Testis (tissue), 3 donors: ENCODE measurements around the gene ADAP1. TPM values are rescaled to one million over a fixed set of nuclear protein-coding genes. Genes with fewer than 3 reads are reported as not detected.

Experiments
- DNase-seq: peaks from one replicate; pipeline ENCODE4 v3.0.0-alpha.2; 2019
- H3K27ac ChIP-seq, 2 donors: fragments of 200-600 bp; sonication (generic); one replicate each; pipeline ENCODE4 v1.5.1; 2019
- H3K27me3 ChIP-seq: fragments of 200-600 bp; sonication (generic); one replicate; pipeline ENCODE4 v1.5.1; 2019
- H3K36me3 ChIP-seq: fragments of 200-600 bp; sonication (generic); one replicate; pipeline ENCODE4 v1.5.1; 2017; ENCODE audit warnings: low read depth; ENCODE audit errors: missing control alignments
- H3K4me1 ChIP-seq: fragments of 200-600 bp; sonication (generic); one replicate; pipeline ENCODE4 v1.5.1; 2019
- H3K4me3 ChIP-seq, 2 donors: fragments of 200-600 bp; sonication (generic); one replicate each; pipeline ENCODE4 v1.5.1; 2017 to 2019
- H3K9me3 ChIP-seq: fragments of 200-600 bp; sonication (generic); one replicate; pipeline ENCODE4 v1.5.1; 2017
- POLR2A ChIP-seq: fragments of 450-650 bp; IDR thresholded peaks from one replicate; pipeline ENCODE4 v1.6.1; 2017; ENCODE audit warnings: antibody characterized with exemption, mild to moderate bottlenecking, moderate library complexity
- WGBS, 2 donors: methylation state at CpG; one replicate each; pipeline ENCODE4 v1.1.5; 2018; 5-methylcytosine and 5-hydroxymethylcytosine counted together
- intact Hi-C: fragments of 100-400 bp; cut with DNase I; formaldehyde crosslinking; loops from one replicate; pipeline ENCODE4 v1.15.1; 2023; ENCODE audit warnings: low total_unique reads
- polyA plus RNA-seq: library from polyadenylated mRNA; stranded (reverse); fragments of 350-450 nt; fragmentation: Illumina TruSeq; extraction: RNeasy Lipid Tissue Mini Kit (QIAGEN cat#74804); gene quantifications from one replicate; pipeline ENCODE4 v1.2.3, GENCODE V29; 2014; ENCODE audit warnings: low read depth, low replicate concordance; ENCODE audit not compliant: insufficient read depth
- total RNA-seq, 2 donors: library from RNA; depleted of rRNA; stranded (reverse); fragments of >200 nt; gene quantifications; one replicate each; pipeline ENCODE4 v1.2.3, GENCODE V29; 2016
- TF ChIP-seq, protein P1 (sequence below), 3 experiments: fragments of 450-650 bp in 2 of 3; fragments of 200-600 bp in 1 of 3; sonication (generic) in 1 of 3; IDR thresholded peaks; one replicate each; pipeline ENCODE4 v1.5.1; 2016 to 2019; ENCODE audit warnings: antibody characterized with exemption in 3 of 3, mild to moderate bottlenecking in 2 of 3, moderate library complexity in 1 of 3

The ADAP1 gene
- total and polyA plus RNA-seq, 3 donors from 2014 or later = 2.4 to 10.9 (median 6.1) TPM

GRCh38 chr7:977326-978048, 23.0 kb upstream of the ADAP1 start:
- DNase-seq = peak; percentile 56
- no peaks in the 10 kb centered on the region for H3K27me3 ChIP-seq
- peaks cover 28% of the 10 kb centered on the region for H3K4me1 ChIP-seq

GRCh38 chr7:976901-977325, 22.4 kb upstream of the ADAP1 start:
- no peak for DNase-seq
- peak overlapping the region in 1 of 2 donors; percentile 65 for H3K27ac ChIP-seq
- H3K4me3 ChIP-seq = no peak overlapping the region
- no peaks in the 10 kb centered on the region for H3K9me3 ChIP-seq
- no peak for TF ChIP-seq POLR2A
- TF ChIP-seq, protein P1, sequence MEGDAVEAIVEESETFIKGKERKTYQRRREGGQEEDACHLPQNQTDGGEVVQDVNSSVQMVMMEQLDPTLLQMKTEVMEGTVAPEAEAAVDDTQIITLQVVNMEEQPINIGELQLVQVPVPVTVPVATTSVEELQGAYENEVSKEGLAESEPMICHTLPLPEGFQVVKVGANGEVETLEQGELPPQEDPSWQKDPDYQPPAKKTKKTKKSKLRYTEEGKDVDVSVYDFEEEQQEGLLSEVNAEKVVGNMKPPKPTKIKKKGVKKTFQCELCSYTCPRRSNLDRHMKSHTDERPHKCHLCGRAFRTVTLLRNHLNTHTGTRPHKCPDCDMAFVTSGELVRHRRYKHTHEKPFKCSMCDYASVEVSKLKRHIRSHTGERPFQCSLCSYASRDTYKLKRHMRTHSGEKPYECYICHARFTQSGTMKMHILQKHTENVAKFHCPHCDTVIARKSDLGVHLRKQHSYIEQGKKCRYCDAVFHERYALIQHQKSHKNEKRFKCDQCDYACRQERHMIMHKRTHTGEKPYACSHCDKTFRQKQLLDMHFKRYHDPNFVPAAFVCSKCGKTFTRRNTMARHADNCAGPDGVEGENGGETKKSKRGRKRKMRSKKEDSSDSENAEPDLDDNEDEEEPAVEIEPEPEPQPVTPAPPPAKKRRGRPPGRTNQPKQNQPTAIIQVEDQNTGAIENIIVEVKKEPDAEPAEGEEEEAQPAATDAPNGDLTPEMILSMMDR (IDR thresholded peaks at IDR 0.05) = no peak
- no peaks in the 10 kb centered on the region for H3K27me3 ChIP-seq
- intact Hi-C loops = no loop called here
- H3K36me3 ChIP-seq = no peaks in the 10 kb centered on the region
- peaks cover 28% of the 10 kb centered on the region for H3K4me1 ChIP-seq
- WGBS, 2 donors = 84 to 89% methylated on average over 19 of the region's 19 CpGs

More at GRCh38 chr7:977326-978048, 23.0 kb upstream of the ADAP1 start:
- no peaks in the 10 kb centered on the region for H3K9me3 ChIP-seq
- no peak overlapping the region for H3K4me3 ChIP-seq
- TF ChIP-seq POLR2A = no peak
- TF ChIP-seq, protein P1 (IDR thresholded peaks at IDR 0.05) = no peak
- H3K36me3 ChIP-seq = no peaks in the 10 kb centered on the region
- H3K27ac ChIP-seq = peak overlapping the region; percentile 65
- intact Hi-C loops = no loop called here
- 53 to 57% methylated on average over 7 to 19 of the region's 19 CpGs for WGBS, 2 donors

DNA sequence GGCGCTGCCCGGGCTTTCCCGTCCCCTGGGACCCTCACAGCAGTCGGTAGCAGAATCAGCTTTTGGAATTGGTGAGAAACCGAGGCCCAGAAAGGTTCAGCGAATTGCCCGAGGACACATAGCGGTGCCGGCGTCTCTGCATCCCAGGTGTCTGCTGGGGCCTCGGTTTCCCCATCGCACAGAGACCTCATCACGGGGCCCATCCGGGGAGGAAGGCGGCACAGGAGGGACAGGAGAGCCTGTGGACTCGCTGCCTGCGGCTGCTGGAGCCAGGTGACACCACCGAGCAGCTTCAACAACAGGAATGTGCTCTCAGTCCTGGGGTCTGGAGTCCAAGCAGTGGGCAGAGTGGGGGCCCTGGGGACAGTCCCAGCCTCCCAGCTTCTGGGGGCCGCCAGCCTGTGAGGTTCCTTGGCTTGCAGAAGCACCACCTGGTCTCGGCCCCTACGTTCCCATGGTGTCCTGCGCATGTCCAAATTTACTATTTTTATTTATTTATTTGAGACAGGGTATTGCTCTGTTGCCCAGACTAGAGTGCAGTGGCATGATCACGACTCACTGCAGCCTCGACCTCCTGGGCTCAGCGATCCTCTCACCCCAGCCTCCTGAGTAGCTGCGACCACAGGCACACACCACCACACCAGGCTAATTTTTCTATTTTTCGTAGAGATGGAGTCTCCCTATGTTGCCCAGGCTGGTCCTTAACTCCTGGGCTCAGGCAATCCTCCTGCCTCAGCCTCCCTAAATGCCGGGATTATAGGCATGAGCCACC, 21.4 kb upstream of the ADAP1 start:
- TF ChIP-seq, protein P1 (IDR thresholded peaks at IDR 0.05) = no peak
- no peak for TF ChIP-seq POLR2A
- Histone ChIP-seq H3K9me3 (no peaks in the 10 kb centered on the region), H3K36me3 (no peaks in the 10 kb centered on the region), H3K27me3 (no peaks in the 10 kb centered on the region), H3K4me1 (peaks cover 28% of the 10 kb centered on the region), H3K4me3 (peak overlapping the region; percentile 84 to 94), H3K27ac (peak overlapping the region in 1 of 2 donors; percentile 89)
- intact Hi-C loops = no loop called here
- 50 to 75% methylated on average over 11 to 28 of the region's 28 CpGs for WGBS, 2 donors
- DNase-seq = no peak

GRCh38 chr7:974820-975681, 20.6 kb upstream of the ADAP1 start, which contains the start of gene COX19:
COX19 (minus strand) TSS chr7:975549; CDS start chr7:975509, 40 bp downstream.
- peak; percentile 90 for DNase-seq
- peaks cover 25% of the 10 kb centered on the region for H3K4me1 ChIP-seq
- H3K9me3 ChIP-seq = no peaks in the 10 kb centered on the region
- no peaks in the 10 kb centered on the region for H3K36me3 ChIP-seq
- H3K27ac ChIP-seq = peak within 1 kb of the TSS; percentile 51 to 89
- H3K27me3 ChIP-seq = no peaks in the 10 kb centered on the region
- H3K4me3 ChIP-seq = peak within 1 kb of the TSS; percentile 84 to 94
- intact Hi-C loops = no loop called here
- WGBS, 2 donors = 0% methylated on average over 9 to 66 of the region's 78 CpGs
- peak; percentile 7 for TF ChIP-seq POLR2A
- TF ChIP-seq, protein P1 (IDR thresholded peaks at IDR 0.05) = no peak
